ENCODE results near the gene MRPL40. TPM values are rescaled to one million over a fixed set of nuclear protein-coding genes. Genes with fewer than 3 reads are reported as not detected.

MRPL40 gene
- total RNA-seq, 4 donors from 2014 or later, result 10.9 to 29.2 (median 13.7) TPM

DNA sequence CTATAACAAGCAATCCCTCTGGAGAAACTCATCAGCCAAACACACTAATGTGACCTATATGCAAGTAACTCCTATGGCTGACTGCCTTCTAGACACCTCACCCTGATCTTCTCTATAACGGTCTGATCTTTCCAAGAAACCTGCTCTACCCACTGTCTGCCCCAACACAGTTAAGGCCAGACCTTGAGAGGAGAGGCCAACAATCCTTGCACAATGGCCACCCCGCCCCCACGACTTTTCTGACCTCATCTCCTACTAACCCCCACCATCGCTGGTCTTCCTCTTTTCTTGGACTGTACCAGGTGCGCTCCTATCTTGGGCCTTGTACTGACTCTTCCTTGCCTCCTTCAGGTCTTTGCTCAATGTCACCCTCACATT, 13.3 kb upstream of the MRPL40 start:
- no peak for DNase-seq
- no peak overlapping the region for H3K27ac ChIP-seq
- no peaks in the 10 kb centered on the region for H3K9me3 ChIP-seq
- no peaks in the 10 kb centered on the region for H3K27me3 ChIP-seq
- WGBS, 2 donors (ENCODE audit: low coverage in 1 of 2), result 70 to 74% methylated on average over 5 of the region's 5 CpGs
- no peak for TF ChIP-seq POLR2A (IDR thresholded peaks at IDR 0.05)
- TF ChIP-seq POLR2AphosphoS5 (IDR thresholded peaks at IDR 0.05), result no peak
- TF ChIP-seq, protein P1, sequence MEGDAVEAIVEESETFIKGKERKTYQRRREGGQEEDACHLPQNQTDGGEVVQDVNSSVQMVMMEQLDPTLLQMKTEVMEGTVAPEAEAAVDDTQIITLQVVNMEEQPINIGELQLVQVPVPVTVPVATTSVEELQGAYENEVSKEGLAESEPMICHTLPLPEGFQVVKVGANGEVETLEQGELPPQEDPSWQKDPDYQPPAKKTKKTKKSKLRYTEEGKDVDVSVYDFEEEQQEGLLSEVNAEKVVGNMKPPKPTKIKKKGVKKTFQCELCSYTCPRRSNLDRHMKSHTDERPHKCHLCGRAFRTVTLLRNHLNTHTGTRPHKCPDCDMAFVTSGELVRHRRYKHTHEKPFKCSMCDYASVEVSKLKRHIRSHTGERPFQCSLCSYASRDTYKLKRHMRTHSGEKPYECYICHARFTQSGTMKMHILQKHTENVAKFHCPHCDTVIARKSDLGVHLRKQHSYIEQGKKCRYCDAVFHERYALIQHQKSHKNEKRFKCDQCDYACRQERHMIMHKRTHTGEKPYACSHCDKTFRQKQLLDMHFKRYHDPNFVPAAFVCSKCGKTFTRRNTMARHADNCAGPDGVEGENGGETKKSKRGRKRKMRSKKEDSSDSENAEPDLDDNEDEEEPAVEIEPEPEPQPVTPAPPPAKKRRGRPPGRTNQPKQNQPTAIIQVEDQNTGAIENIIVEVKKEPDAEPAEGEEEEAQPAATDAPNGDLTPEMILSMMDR (IDR thresholded peaks at IDR 0.05), result no peak
- in situ Hi-C loops (cut with MboI; ENCODE audit: low pct_ligation_motif_present in 1 of 4, low pct_unique_long_range_greater_than_20kb in 1 of 4, low sequenced_read_pairs in 3 of 4), result no loop called here
- H3K4me3 ChIP-seq, result no peak overlapping the region
- intact Hi-C loops (cut with DNase I; ENCODE audit: low total_unique reads), result no loop called here
- H3K36me3 ChIP-seq, result no peaks in the 10 kb centered on the region
- peaks cover 0 to 6% (median 0%) of the 10 kb centered on the region in 4 donors for H3K4me1 ChIP-seq

- 66 to 83% methylated on average over 2 to 5 of the region's 5 CpGs for WGBS, 2 donors (ENCODE audit: low coverage in 1 of 2)
- H3K27me3 ChIP-seq, result no peaks in the 10 kb centered on the region
- in situ Hi-C loops (cut with MboI; ENCODE audit: low pct_ligation_motif_present in 1 of 4, low pct_unique_long_range_greater_than_20kb in 1 of 4, low sequenced_read_pairs in 3 of 4) (no loop called here), intact Hi-C loops (cut with DNase I; ENCODE audit: low total_unique reads) (no loop called here)
- H3K4me3 ChIP-seq, result no peak overlapping the region
- H3K36me3 ChIP-seq, result no peaks in the 10 kb centered on the region
- no peak overlapping the region for H3K27ac ChIP-seq
- H3K9me3 ChIP-seq, result no peaks in the 10 kb centered on the region
- peak; percentile 24 for DNase-seq
- peaks cover 0 to 6% (median 0%) of the 10 kb centered on the region in 4 donors for H3K4me1 ChIP-seq
- TF ChIP-seq, protein P1 (IDR thresholded peaks at IDR 0.05), result no peak
- TF ChIP-seq POLR2AphosphoS5 (IDR thresholded peaks at IDR 0.05), result no peak
- TF ChIP-seq EP300 (IDR thresholded peaks at IDR 0.05; ENCODE audit: low read depth), result no peak
- TF ChIP-seq POLR2A (IDR thresholded peaks at IDR 0.05), result no peak
These were observed 12.7 kb upstream of the MRPL40 start for GRCh38 chr22:19419464-19420178.

DNA sequence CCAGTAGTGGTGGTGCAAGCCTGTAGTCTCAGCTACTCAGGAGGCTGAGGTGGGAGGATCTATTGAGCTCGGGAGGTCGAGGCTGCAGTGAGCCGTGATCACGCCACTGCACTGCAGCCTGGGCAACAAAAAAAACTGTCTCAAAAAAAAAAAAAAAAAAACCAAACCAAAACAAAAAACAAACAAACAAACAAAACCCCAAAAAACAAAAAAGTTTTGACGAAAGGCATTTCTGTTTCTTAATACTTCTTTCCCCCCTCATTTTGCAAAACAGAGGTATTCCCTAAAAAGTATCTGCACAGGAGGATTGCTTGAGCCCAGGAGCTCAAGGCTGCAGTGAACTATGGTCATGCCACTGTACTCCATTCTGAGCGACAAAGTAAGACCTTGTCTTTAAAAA, 12.0 kb upstream of the MRPL40 start:
- H3K9me3 ChIP-seq, result no peaks in the 10 kb centered on the region
- no peak overlapping the region for H3K4me3 ChIP-seq
- no peaks in the 10 kb centered on the region for H3K36me3 ChIP-seq
- intact Hi-C loops (cut with DNase I; ENCODE audit: low total_unique reads), result no loop called here
- in situ Hi-C loops (cut with MboI; ENCODE audit: low pct_ligation_motif_present in 1 of 4, low pct_unique_long_range_greater_than_20kb in 1 of 4, low sequenced_read_pairs in 3 of 4), result no loop called here
- H3K27ac ChIP-seq, result no peak overlapping the region
- peaks cover 0 to 6% (median 0%) of the 10 kb centered on the region in 4 donors for H3K4me1 ChIP-seq
- H3K27me3 ChIP-seq, result no peaks in the 10 kb centered on the region
- no peak for DNase-seq
- 92 to 98% methylated on average over 6 of the region's 6 CpGs for WGBS, 2 donors (ENCODE audit: low coverage in 1 of 2)
- no peak for TF ChIP-seq POLR2A (IDR thresholded peaks at IDR 0.05)
- TF ChIP-seq, protein P1 (IDR thresholded peaks at IDR 0.05), result no peak

GRCh38 chr22:19422440-19423301, 9.7 kb upstream of the MRPL40 start:
- no peak overlapping the region for H3K4me3 ChIP-seq
- H3K36me3 ChIP-seq, result no peaks in the 10 kb centered on the region
- in situ Hi-C loops (cut with MboI; ENCODE audit: low pct_ligation_motif_present in 1 of 4, low pct_unique_long_range_greater_than_20kb in 1 of 4, low sequenced_read_pairs in 3 of 4) (no loop called here), intact Hi-C loops (cut with DNase I; ENCODE audit: low total_unique reads) (no loop called here)
- no peak for DNase-seq
- TF ChIP-seq POLR2A (IDR thresholded peaks at IDR 0.05), result no peak
- TF ChIP-seq POLR2AphosphoS5 (IDR thresholded peaks at IDR 0.05), result no peak
- TF ChIP-seq EP300 (IDR thresholded peaks at IDR 0.05; ENCODE audit: low read depth), result no peak
- TF ChIP-seq, protein P1 (IDR thresholded peaks at IDR 0.05), result no peak
- WGBS, 2 donors (ENCODE audit: low coverage in 1 of 2), result 72 to 90% methylated on average over 9 to 11 of the region's 11 CpGs
- no peaks in the 10 kb centered on the region for H3K27me3 ChIP-seq
- no peaks in the 10 kb centered on the region for H3K9me3 ChIP-seq
- peaks cover 0 to 6% (median 0%) of the 10 kb centered on the region in 4 donors for H3K4me1 ChIP-seq
- no peak overlapping the region for H3K27ac ChIP-seq
